ENCODE results near the gene KLHL26.

KLHL26 gene

DNA sequence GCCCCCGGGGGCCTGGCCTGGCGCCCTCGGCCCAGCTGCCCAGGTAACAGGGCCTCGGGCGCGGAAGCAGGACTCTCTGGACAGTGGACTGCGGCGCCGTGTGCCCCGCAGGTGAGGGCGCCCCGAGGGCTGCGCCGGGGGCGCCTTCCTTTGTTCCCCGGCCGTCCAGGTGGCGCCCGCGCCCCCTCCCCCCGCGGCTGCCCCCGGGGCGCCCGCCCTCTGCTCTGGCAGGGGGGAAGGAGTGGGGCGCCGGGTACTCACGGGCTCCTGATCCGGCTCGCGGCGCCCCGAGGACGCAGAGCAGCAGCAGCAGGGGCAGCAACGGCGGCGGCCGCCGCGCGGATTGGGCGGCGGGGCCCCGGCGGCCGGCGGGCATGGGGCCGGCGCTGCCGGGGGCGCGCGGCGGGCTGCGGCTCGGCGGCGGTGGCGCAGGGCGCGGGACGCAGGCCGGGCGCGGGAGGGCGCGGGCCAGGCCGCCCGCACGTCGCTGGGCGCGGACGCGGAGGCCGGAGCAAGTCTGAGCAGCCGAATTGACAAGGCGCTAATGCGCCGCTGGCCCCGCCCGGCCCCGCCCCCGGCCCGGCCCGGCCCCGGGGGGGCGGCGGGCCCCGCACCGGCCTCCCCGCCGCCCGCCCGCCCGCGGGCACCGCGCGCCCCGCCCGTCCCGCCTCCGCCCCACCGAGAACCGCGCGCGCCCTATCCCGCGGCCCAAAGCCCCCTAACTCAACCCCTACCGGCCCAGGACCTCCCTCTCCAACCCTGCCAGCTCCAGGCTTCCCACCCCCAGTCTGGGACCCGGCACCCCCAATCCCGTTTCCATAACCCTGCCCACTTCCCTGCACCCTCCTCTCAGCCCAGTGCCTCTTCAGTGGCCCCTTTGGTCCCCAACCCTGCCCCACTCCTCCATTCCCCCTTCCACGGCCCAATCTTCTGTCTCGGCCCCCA lies 30.3 kb upstream of the KLHL26 start, which contains the start of gene CRLF1:
CRLF1 (minus strand) TSS at position 519 of the 945 bp plus-strand sequence; CDS start at position 376, 143 bp downstream.
- TF ChIP-seq GATA1 (IDR thresholded peaks at IDR 0.05; ENCODE audit: low read depth, low read length) = no peak
- DNase-seq = no peak

DNA sequence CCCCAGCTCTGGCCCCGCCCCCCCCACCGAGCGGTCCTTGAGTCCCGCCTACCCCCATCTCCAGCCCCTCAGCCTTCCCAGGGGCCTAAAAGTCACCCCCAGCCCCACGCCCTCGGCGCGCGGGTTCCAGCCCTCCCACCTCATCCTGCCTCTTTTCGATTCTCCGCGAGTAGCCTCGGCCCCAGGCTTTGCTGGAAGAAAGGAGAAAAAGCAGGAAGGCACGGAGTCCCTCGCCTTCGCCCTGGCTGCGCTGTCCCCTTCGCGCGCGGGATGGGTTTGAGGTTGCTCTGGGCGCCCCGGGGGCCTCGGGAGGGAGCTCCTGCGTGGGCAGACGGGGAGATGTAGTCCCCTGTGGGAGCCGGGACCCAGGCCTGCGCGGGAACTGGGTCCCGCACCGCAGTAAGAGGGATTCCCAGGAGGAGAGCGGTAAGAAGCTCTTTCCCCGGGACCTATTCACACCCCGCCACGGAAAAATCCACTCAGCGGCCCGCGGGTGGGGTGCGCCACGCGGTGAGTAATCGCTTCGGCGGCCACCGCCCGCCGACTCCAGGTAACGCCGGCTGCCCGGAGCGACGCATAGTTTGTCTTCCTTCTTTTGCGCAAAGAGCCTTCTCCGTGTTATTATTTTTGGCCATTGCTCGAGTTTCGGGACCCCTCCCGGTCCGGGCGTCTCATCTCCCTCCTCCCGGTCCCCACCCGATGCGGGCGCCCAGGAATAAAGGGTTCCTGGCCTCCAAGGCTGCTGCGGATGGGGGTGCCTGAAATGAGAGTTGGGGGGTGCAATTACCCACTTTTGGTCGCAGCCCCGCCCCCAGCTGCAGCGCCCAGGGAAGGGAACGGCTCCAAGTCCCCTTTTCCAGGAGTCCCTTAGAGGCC lies 29.4 kb upstream of the KLHL26 start:
- no peak for TF ChIP-seq POLR2A (IDR thresholded peaks at IDR 0.05; ENCODE audit: low read length)
- no peak for TF ChIP-seq GATA1 (IDR thresholded peaks at IDR 0.05; ENCODE audit: low read depth, low read length)
- no peak for DNase-seq

DNA sequence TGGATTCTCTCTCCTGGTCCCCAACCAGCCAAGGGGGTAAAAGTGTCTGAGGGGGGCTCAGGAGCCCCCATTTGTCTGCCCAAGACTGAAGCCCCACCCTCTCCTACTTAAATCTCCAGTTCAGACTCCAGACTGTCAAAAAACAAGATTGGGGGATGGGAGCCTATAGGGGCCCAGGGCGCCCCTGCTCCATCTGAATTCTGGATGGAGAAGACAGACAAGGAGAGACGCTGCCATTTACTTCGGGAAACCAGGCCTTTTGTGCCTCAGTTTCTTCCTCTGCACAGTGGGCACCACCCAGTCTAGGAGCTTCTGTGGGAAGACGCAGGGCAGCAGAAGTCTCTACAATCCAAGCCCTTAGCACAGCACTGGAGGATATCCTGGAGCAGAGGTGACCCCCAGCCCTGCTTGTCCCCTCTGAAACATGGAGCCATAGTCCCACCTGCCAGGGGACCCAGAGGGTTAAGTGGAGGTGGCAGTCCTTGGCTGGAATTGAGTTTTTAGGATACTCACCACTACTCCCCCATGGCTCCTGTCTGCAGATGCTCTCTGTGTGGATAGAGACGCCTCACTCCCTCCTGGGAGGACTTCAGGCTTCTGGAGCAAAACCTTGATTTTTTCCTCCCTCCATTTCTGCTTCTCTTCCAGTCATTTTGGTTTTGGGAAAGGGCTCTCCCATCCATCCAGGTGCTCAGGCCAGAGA lies 28.6 kb upstream of the KLHL26 start:
- TF ChIP-seq GATA1 (IDR thresholded peaks at IDR 0.05; ENCODE audit: low read depth, low read length) = no peak
- no peak for TF ChIP-seq POLR2A (IDR thresholded peaks at IDR 0.05; ENCODE audit: low read length)
- no peak for DNase-seq

DNA sequence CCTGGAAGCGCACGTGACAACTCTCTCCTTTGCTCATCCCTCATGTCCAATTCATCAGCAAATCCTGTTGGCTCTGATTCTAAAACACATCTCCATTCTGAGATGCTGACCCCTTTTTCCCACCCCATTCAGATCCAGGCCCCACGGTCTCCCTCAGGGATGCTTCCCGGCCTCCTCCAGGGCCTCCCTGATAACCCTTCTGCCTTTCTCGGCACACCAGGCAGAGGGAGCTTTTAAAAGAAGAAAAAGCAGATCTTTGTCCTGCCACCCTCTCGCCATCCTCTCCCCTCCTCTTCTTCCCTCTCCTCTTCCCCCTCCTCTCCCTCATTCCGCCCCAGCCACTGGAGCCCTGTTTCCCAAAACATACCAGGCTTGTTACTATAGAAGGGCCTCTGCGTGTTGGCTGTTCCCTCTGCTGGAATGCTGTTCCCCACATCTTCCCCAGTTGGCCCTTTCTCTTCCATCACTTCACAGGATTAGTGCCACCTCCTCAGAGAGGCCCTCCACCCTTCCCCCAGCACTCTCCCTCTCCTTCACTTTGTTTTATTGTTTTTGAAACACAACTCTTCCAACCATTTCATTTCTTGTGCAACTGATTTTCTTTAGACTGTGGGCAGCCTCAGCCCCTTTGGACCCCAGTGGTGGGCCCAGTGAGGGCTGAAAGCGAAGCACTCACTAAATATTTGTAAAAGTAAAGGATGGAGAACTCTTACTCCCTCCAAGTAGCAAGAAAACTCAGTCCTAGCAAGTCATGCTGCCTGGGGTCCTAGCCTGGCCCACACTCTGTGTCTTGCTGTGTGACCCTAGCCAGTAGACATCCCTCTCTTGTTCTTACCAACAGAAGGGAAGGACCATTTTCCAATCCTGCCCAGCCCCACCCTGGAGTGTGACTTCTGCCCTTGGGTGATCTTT lies 27.8 kb upstream of the KLHL26 start:
- TF ChIP-seq POLR2A (IDR thresholded peaks at IDR 0.05; ENCODE audit: low read length) (no peak), GATA1 (IDR thresholded peaks at IDR 0.05; ENCODE audit: low read depth, low read length) (no peak)
- DNase-seq = no peak

DNA sequence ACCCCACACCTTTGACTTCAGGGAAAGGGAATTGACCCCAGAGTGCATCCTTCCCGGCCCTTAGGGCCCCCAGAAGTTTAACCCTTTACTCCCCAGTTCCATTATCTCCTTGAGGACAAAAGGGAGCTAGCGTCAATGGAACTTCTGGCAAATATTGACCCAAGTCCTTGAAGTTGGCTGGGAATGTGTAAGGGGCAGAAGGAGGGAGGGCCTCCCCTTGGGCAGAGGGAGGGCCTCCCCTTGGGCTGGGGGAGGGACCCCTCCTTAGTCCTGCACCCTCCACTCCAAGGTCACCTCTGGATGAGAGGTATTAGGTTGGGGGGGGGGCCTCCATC lies 27.1 kb upstream of the KLHL26 start:
- no peak for TF ChIP-seq POLR2A (IDR thresholded peaks at IDR 0.05; ENCODE audit: low read length)
- no peak for TF ChIP-seq GATA1 (IDR thresholded peaks at IDR 0.05; ENCODE audit: low read depth, low read length)
- no peak for DNase-seq

DNA sequence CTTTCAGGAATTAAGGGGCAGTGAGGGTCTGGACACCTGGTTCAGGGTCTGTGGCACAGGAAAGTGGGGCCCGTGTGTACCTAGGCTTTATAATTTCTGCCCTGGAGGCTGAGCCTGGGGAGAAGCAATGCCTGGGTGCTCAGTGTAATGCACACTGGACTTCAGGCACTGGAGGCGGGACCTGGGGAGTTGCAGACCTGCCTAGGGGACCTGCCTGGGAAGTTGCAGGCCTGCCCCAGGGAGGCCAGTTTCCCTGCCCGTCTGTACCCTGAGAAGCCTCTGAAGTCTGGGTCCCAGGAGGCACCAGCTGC lies 26.6 kb upstream of the KLHL26 start:
- DNase-seq = no peak
- TF ChIP-seq POLR2A (IDR thresholded peaks at IDR 0.05; ENCODE audit: low read length) = no peak
- no peak for TF ChIP-seq GATA1 (IDR thresholded peaks at IDR 0.05; ENCODE audit: low read depth, low read length)

DNA sequence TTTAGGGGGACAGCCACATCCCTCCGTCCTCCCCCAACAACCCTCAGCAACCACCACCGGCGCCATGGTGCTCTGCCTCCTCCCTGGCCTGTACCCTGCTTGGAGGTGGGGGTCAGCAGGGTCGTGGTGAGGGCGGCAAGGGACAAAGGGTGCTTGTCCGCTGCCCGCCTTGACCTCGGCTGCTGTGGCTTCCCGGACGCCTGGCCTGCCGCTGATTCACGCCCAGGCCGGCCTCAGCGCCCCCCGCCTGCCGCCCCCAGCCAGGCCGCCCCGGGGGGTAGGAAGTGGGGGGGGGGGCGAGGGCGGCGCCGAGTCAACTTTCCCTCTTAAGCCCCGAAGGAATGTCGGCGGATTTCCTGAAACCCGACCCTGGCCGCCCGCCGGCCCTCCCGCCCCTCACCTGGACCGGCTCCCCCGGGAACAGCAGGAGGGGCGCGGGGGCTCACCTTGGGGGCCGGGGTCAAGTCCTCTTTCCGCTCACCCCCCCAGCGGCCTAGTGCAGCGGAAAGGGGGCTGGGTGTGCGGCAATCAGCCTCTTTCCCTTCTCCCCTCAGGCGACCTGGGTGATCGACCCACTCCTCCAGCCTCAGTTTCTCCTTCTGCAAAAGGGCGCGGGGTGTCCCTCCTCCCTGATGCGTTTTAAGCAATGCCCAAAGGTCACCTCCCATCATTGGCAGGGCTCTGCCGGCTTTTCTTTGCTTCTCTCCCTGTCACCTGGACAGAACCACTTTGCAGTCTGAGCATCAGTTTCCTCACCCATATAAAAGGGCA lies 26.1 kb upstream of the KLHL26 start:
- TF ChIP-seq POLR2A (IDR thresholded peaks at IDR 0.05; ENCODE audit: low read length) = no peak
- TF ChIP-seq GATA1 (IDR thresholded peaks at IDR 0.05; ENCODE audit: low read depth, low read length) = no peak

DNA sequence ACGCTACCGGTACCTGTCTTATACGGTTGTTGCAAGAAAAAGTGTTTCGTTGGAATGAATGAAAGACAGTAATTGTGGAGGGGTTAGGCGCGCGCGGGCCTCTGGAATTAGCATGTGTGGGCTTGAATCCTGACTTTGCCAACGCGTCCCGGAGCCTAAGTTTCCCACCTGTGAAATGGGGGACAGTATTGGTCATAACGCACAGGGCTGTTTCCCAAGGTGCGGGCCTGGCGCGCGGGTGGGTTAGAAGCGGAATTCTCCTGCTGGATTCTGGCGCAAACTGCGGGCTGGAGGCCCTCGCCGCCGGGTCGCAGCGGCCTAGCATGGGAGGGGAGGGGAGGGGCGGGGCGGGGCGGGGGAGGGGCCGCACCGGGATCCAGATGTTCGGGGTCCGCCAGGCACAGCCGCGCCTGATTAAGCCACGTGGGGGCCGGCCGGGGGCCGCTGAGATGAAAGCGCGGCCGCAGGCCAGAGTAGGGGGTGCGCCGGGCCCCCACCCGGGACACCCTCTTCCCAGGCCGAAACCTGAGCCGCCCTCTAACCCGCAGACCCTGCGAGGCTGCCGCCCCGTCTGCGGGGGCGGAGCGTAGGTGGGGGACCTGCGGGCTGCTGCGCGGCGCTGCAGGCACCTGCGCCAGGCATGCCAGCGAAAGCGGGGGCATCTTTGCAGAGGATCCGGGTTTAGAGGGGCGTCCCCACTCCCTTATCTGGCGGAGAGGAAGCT lies 25.3 kb upstream of the KLHL26 start:
- TF ChIP-seq GATA1 (IDR thresholded peaks at IDR 0.05; ENCODE audit: low read depth, low read length) = no peak
- TF ChIP-seq POLR2A (IDR thresholded peaks at IDR 0.05; ENCODE audit: low read length) = no peak
- no peak for DNase-seq

More for the DNA sequence above, 26.1 kb upstream of the KLHL26 start:
- no peak for DNase-seq

DNA sequence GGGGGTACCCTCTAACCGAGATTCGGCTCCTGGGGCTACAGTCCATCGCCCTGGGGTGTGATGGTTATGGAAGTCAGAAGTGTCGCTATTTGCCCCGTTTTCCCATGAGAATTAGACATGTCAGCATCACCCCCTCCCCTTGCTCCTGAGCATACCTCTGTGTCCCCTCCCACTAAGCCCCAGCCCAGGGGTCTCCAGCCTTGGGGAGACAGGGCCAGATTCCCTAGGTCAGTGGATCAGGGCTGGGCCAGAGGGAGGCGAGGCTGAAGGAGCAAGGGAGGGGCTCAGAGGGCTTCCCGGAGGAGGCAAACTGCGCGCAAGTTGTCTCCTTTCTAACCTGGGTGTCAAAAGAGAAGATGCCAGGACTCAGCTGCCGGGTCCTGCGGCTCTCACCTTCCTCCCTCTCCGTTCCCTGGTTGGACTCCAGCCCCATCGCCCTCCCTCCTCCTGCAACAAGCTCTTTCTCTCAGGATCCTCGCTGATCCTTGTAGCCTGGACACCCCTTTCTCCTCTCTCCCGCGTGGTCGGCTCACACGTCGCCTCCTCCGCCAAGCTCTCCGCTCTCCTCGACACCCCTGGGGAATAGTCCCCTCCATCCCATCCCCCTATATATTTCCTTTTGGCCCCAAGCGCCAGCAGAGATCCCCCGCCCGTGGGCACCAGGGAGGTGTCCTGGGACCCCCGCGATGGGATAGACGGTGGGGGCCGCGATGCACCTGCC lies 24.6 kb upstream of the KLHL26 start:
- DNase-seq = no peak
- TF ChIP-seq GATA1 (IDR thresholded peaks at IDR 0.05; ENCODE audit: low read depth, low read length) = no peak
- no peak for TF ChIP-seq POLR2A (IDR thresholded peaks at IDR 0.05; ENCODE audit: low read length)

DNA sequence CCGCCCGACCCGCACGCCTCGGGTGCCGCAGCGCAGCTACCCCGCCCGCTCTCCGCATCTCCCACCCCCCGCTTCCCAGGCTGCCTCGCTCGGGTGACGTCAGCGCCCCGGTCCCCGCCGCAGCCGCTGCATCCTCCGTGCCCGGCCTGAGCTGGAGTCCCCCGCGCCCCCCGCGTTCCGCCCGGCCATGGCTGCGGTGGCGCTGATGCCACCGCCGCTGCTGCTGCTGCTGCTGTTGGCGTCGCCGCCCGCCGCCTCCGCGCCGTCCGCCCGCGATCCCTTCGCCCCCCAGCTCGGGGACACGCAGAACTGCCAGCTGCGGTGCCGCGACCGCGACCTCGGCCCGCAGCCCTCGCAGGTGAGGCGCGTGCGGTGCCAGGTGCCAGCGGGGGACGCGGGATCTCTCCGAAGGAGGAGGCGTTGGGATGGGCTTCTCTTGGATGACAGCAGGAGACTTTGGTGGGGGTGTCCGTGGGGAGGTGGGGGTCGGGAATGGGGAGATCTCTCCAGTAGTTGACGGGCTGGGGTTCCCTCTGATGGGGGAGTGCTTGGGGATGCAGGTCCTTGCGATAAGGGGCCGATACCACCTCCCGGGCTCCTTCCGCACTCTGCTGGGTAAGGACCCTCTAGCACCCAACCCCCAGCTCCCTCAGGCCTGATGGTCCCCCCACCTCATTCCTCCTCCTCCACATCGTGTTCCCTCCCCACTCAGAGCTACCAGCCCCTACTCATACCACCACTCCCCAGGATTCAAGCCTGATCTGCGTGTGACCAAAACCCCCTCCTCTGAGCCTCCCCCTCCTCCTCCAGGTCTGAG lies 23.8 kb upstream of the KLHL26 start, which contains the start of gene TMEM59L:
TMEM59L (plus strand) TSS at position 99 of the 817 bp plus-strand sequence; CDS start at position 188, 89 bp downstream.
- DNase-seq = no peak
- TF ChIP-seq POLR2A (IDR thresholded peaks at IDR 0.05; ENCODE audit: low read length) (no peak), GATA1 (IDR thresholded peaks at IDR 0.05; ENCODE audit: low read depth, low read length) (no peak)

Measured in erythroblast (primary cell).